HG03097 (cell line): ENCODE measurements around the gene RFXANK.
"Not testable (repeated sequence)": the region's sequence is repeated elsewhere in the genome, so short reads cannot be mapped to it uniquely, and the experiment has no call there.

Experiments used
- ATAC-seq: cut with Tn5 transposase; IDR thresholded peaks from one replicate; pipeline ENCODE4 v1.9.1; 2021; ENCODE audit not compliant: unreplicated experiment, low FRiP score

RFXANK gene

GRCh38 chr19:19192078-19192882 is at the start of gene RFXANK, which contains the start of gene BORCS8:
Gene RFXANK, plus strand, starts transcription at chr19:19192258. Its CDS starts 1,689 bp downstream, at chr19:19193947.
Gene BORCS8, minus strand, starts transcription at chr19:19192152. Its CDS starts 35 bp downstream, at chr19:19192117.
- peak; percentile 83 for ATAC-seq

- ATAC-seq = no peak
Measured at GRCh38 chr19:19142347-19142746, 49.7 kb upstream of the RFXANK start.

GRCh38 chr19:19145281-19145680 is 46.8 kb upstream of the RFXANK start:
- ATAC-seq = no peak

GRCh38 chr19:19145684-19146608 is 46.1 kb upstream of the RFXANK start:
- no peak for ATAC-seq

GRCh38 chr19:19146865-19147264 is 45.2 kb upstream of the RFXANK start:
- ATAC-seq = no peak

- ATAC-seq = no peak
Measured at GRCh38 chr19:19147344-19147743, 44.7 kb upstream of the RFXANK start.

- not testable (repeated sequence) for ATAC-seq
Measured at GRCh38 chr19:19148504-19148903, 43.6 kb upstream of the RFXANK start.

- ATAC-seq = no peak
Measured at GRCh38 chr19:19149435-19149834, 42.6 kb upstream of the RFXANK start.

- no peak for ATAC-seq
Measured at GRCh38 chr19:19151418-19151817, 40.6 kb upstream of the RFXANK start.

- no peak for ATAC-seq
Measured at GRCh38 chr19:19152668-19153384, 39.2 kb upstream of the RFXANK start.

GRCh38 chr19:19154768-19155494 is 37.1 kb upstream of the RFXANK start:
- ATAC-seq = no peak

- ATAC-seq = no peak
Measured at GRCh38 chr19:19155495-19156219, 36.4 kb upstream of the RFXANK start.

- no peak for ATAC-seq
Measured at GRCh38 chr19:19157808-19158207, 34.2 kb upstream of the RFXANK start.

- no peak for ATAC-seq
Measured at GRCh38 chr19:19159534-19159933, 32.5 kb upstream of the RFXANK start.

GRCh38 chr19:19160461-19161035 is 31.5 kb upstream of the RFXANK start:
- no peak for ATAC-seq

- no peak for ATAC-seq
Measured at GRCh38 chr19:19162495-19162894, 29.6 kb upstream of the RFXANK start.

- no peak for ATAC-seq
Measured at GRCh38 chr19:19165396-19165795, 26.7 kb upstream of the RFXANK start.

GRCh38 chr19:19167612-19168011 is 24.4 kb upstream of the RFXANK start:
- ATAC-seq = no peak
